Left ventricle myocardium inferior (tissue), 1 donor: ENCODE results near the gene RPUSD1. TPM values are rescaled to one million over a fixed set of nuclear protein-coding genes. Genes with fewer than 3 reads are reported as not detected.

Source experiments
- DNase-seq: peaks from one replicate; pipeline ENCODE4 v3.0.0-alpha.2; 2020
- H3K27ac ChIP-seq: fragments of 200-600 bp; replicated peaks from 2 replicates; pipeline ENCODE4 v1.8.0; 2021
- H3K27me3 ChIP-seq: fragments of 200-600 bp; 2 replicates; pipeline ENCODE4 v1.8.0; 2021; ENCODE audit warnings: low read depth
- H3K36me3 ChIP-seq: fragments of 200-600 bp; 2 replicates; pipeline ENCODE4 v1.8.0; 2021
- H3K4me1 ChIP-seq: fragments of 200-600 bp; 2 replicates; pipeline ENCODE4 v1.8.0; 2021
- H3K4me3 ChIP-seq: fragments of 200-600 bp; 2 replicates; pipeline ENCODE4 v1.8.0; 2021; ENCODE audit warnings: mild to moderate bottlenecking, moderate library complexity
- H3K9me3 ChIP-seq: fragments of 200-600 bp; replicated peaks from 2 replicates; pipeline ENCODE4 v1.8.0; 2021
- CTCF ChIP-seq: fragments of 200-600 bp; IDR thresholded peaks from 2 replicates; pipeline ENCODE4 v1.8.0; 2021; ENCODE audit warnings: antibody characterized with exemption, mild to moderate bottlenecking, borderline replicate concordance
- intact Hi-C: fragments of 100-400 bp; cut with micrococcal nuclease; formaldehyde crosslinking; loops from one replicate; pipeline ENCODE4 v1.11.0; 2022
- total RNA-seq: library from RNA; stranded (reverse); fragmentation: NEBNext Ultra II Directional; extraction: Animal tissue kit (Norgen Biotek cat#: 25700); gene quantifications from one replicate; pipeline ENCODE4 v1.2.1, GENCODE V29; 2021
- donor health status: DM: no; HTN: yes; CAD: no; lungs with severe emphysema.

The RPUSD1 gene
- total RNA-seq, 1 donor from 2014 or later, result 10.6 TPM

GRCh38 chr16:802914-803753 lies 15.0 kb upstream of the RPUSD1 start:
- DNase-seq, result no peak

GRCh38 chr16:802461-802860 lies 14.3 kb upstream of the RPUSD1 start:
- H3K9me3 ChIP-seq, result no peaks in the 10 kb centered on the region
- peaks cover 59% of the 10 kb centered on the region for H3K27me3 ChIP-seq
- H3K27ac ChIP-seq, result no peak overlapping the region
- H3K4me1 ChIP-seq, result peaks cover 21% of the 10 kb centered on the region
- DNase-seq, result no peak
- no peak overlapping the region for H3K4me3 ChIP-seq
- H3K36me3 ChIP-seq, result no peaks in the 10 kb centered on the region
- no peak for TF ChIP-seq CTCF
- intact Hi-C loops, result no loop called here

More at GRCh38 chr16:802914-803753, 15.0 kb upstream of the RPUSD1 start:
- H3K27me3 ChIP-seq, result peaks cover 53% of the 10 kb centered on the region
- no peak overlapping the region for H3K4me3 ChIP-seq
- no peak overlapping the region for H3K27ac ChIP-seq
- H3K36me3 ChIP-seq, result no peaks in the 10 kb centered on the region
- TF ChIP-seq CTCF, result no peak
- intact Hi-C loops, result no loop called here
- H3K9me3 ChIP-seq, result no peaks in the 10 kb centered on the region
- peaks cover 26% of the 10 kb centered on the region for H3K4me1 ChIP-seq

- no peaks in the 10 kb centered on the region for H3K9me3 ChIP-seq
- H3K36me3 ChIP-seq, result no peaks in the 10 kb centered on the region
- H3K4me1 ChIP-seq, result peaks cover 14% of the 10 kb centered on the region
- no peak overlapping the region for H3K4me3 ChIP-seq
- intact Hi-C loops, result no loop called here
- no peak overlapping the region for H3K27ac ChIP-seq
- DNase-seq, result no peak
- H3K27me3 ChIP-seq, result peaks cover 65% of the 10 kb centered on the region
- TF ChIP-seq CTCF, result no peak
Measured at GRCh38 chr16:801584-802363, 13.6 kb upstream of the RPUSD1 start.

GRCh38 chr16:800834-801511 lies 12.8 kb upstream of the RPUSD1 start:
- Histone ChIP-seq H3K27ac (no peak overlapping the region), H3K36me3 (no peaks in the 10 kb centered on the region), H3K4me3 (no peak overlapping the region), H3K9me3 (no peaks in the 10 kb centered on the region), H3K4me1 (peaks cover 6% of the 10 kb centered on the region), H3K27me3 (peaks cover 71% of the 10 kb centered on the region)
- intact Hi-C loops, result no loop called here
- no peak for DNase-seq
- TF ChIP-seq CTCF, result no peak

- Histone ChIP-seq H3K9me3 (no peaks in the 10 kb centered on the region), H3K27me3 (peaks cover 74% of the 10 kb centered on the region), H3K4me1 (no peaks in the 10 kb centered on the region), H3K27ac (no peak within 1 kb of the TSS), H3K36me3 (no peaks in the 10 kb centered on the region), H3K4me3 (no peak within 1 kb of the TSS)
- intact Hi-C loops, result no loop called here
- no peak for DNase-seq
- TF ChIP-seq CTCF, result no peak
Measured at GRCh38 chr16:799948-800833, 12.0 kb upstream of the RPUSD1 start, which contains the start of gene GNG13. Gene GNG13 (minus strand): TSS chr16:800734. CDS start chr16:799077, 1,657 bp downstream.
